SU-DHL-6 (cell line): ENCODE data around the gene ARHGAP5.

Experiments
- H2AFZ ChIP-seq: fragments of 200-600 bp; sonication (generic); 2 replicates; pipeline ENCODE4 v1.6.1; 2014; ENCODE audit warnings: low read depth, mild to moderate bottlenecking, moderate library complexity, mixed read lengths, antibody characterized with exemption, low read length; ENCODE audit not compliant: severe bottlenecking
- H3F3A ChIP-seq: fragments of 200-600 bp; shearing (Covaris generic); 2 replicates; pipeline ENCODE4 v1.6.0; 2016; ENCODE audit warnings: antibody characterized with exemption, mild to moderate bottlenecking; ENCODE audit not compliant: insufficient read depth
- H3K27ac ChIP-seq: fragments of 200-600 bp; sonication (generic); 2 replicates; pipeline ENCODE4 v1.5.1; 2016; ENCODE audit warnings: low read depth, mild to moderate bottlenecking, low read length, moderate library complexity, mixed read lengths
- H3K27me3 ChIP-seq: fragments of 200-600 bp; sonication (generic), shearing (Covaris generic); 2 replicates; pipeline ENCODE4 v1.6.0; 2014; ENCODE audit warnings: mild to moderate bottlenecking, low read length
- H3K36me3 ChIP-seq: fragments of 200-600 bp; sonication (generic); 2 replicates; pipeline ENCODE4 v1.6.1; 2014; ENCODE audit warnings: mild to moderate bottlenecking, low read length, mixed read lengths
- H3K4me2 ChIP-seq: fragments of 300-600, 200-600 bp; shearing (Covaris generic), sonication (generic); 2 replicates; pipeline ENCODE4 v1.6.0; 2014; ENCODE audit warnings: low read length, low read depth, mild to moderate bottlenecking; ENCODE audit not compliant: poor library complexity, severe bottlenecking
- H3K4me3 ChIP-seq: fragments of 200-600 bp; sonication (generic); 2 replicates; pipeline ENCODE4 v1.5.1; 2014; ENCODE audit warnings: antibody characterized with exemption, low read length, mild to moderate bottlenecking, mixed read lengths; ENCODE audit not compliant: insufficient read depth, poor library complexity, severe bottlenecking
- H3K79me2 ChIP-seq: fragments of 200-600 bp; sonication (generic); 2 replicates; pipeline ENCODE4 v1.6.1; 2014; ENCODE audit warnings: mild to moderate bottlenecking, low read length, moderate library complexity; ENCODE audit not compliant: insufficient read depth
- H3K9ac ChIP-seq: fragments of 200-600 bp; sonication (generic); 2 replicates; pipeline ENCODE4 v1.7.0; 2014; ENCODE audit warnings: mild to moderate bottlenecking, low read length
- H3K9me2 ChIP-seq: fragments of 200-600 bp; sonication (generic); replicated peaks from 2 replicates; pipeline ENCODE4 v1.6.1; 2014; ENCODE audit warnings: low read length; ENCODE audit not compliant: insufficient read depth
- H3K9me3 ChIP-seq: fragments of 200-600 bp; sonication (generic); 2 replicates; pipeline ENCODE4 v1.6.1; 2014; ENCODE audit warnings: low read length, mixed read lengths; ENCODE audit not compliant: insufficient read depth
- H4K20me1 ChIP-seq: fragments of 200-600 bp; sonication (generic); 2 replicates; pipeline ENCODE4 v1.6.1; 2014; ENCODE audit warnings: low read depth, mild to moderate bottlenecking, antibody characterized with exemption, low read length, moderate library complexity, mixed read lengths
- CTCF ChIP-seq: fragments of 200-600 bp; sonication (generic); IDR thresholded peaks from one replicate; pipeline ENCODE4 v1.5.1; 2017; ENCODE audit warnings: antibody characterized with exemption, mild to moderate bottlenecking, low read length, moderate library complexity; ENCODE audit not compliant: insufficient read depth, poor library complexity, severe bottlenecking
- EZH2phosphoT487 ChIP-seq: fragments of 200-600 bp; sonication (generic), shearing (Covaris generic); conservative IDR thresholded peaks from 2 replicates; pipeline ENCODE4 v1.6.1; 2018; ENCODE audit warnings: mild to moderate bottlenecking, antibody characterized with exemption, low read length, moderate library complexity, mixed read lengths

Gene ARHGAP5

DNA sequence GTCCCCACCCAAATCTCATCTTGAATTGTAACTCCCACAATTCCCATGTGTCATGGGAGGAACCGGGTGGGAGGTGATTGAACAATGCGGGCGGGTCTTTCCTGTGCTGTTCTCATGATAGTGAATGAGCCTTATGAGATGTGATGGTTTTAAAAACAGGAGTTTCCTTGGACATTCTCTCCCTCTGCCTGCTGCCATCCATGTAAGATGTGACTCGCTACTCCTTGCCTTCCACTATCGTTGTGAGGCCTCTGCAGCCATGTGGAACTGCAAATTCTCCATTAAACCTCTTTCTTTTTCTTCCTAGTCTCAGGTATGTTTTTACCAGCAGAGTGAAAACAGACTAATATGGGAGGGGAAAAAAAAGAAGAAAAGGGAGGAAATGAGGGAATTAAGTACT is 22.6 kb upstream of the ARHGAP5 start:
- Histone ChIP-seq H3K79me2 (no peaks in the 10 kb centered on the region), H2AFZ (no peak overlapping the region), H3F3A (no peaks in the 10 kb centered on the region), H3K4me3 (no peak overlapping the region), H3K36me3 (no peaks in the 10 kb centered on the region), H3K9me2 (no peaks in the 10 kb centered on the region), H4K20me1 (no peaks in the 10 kb centered on the region), H3K27ac (no peak overlapping the region), H3K9ac (no peak overlapping the region), H3K27me3 (no peaks in the 10 kb centered on the region; the same call in 1 of the 2 replicates), H3K9me3 (no peaks in the 10 kb centered on the region), H3K4me2 (no peak overlapping the region)
- TF ChIP-seq EZH2phosphoT487 = no peak
- no peak for TF ChIP-seq CTCF

DNA sequence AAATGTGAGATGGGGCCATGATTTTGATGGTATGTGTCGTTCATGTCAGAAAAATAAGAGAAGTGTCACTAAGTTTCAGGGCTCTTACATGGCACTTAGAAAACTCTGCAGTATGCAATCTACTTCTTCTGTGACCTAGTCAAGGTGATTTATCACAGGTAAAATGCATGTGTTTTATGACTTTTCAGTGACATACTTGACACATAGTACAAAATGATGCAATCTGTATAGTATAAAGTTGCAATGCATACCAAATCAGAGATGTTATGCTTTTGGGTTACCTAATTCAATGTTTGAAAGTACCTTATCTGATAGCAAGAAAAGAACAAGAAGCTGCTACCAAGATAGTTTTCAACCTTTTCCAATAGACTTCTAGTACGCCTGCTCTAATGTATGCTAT is 21.9 kb upstream of the ARHGAP5 start:
- Histone ChIP-seq H2AFZ (no peak overlapping the region), H3F3A (no peaks in the 10 kb centered on the region), H3K79me2 (no peaks in the 10 kb centered on the region), H3K9me3 (no peaks in the 10 kb centered on the region), H3K4me3 (no peak overlapping the region), H3K4me2 (no peak overlapping the region), H3K27me3 (no peaks in the 10 kb centered on the region; the same call in 1 of the 2 replicates), H3K9ac (no peak overlapping the region), H3K27ac (no peak overlapping the region), H3K9me2 (no peaks in the 10 kb centered on the region), H4K20me1 (no peaks in the 10 kb centered on the region), H3K36me3 (no peaks in the 10 kb centered on the region)
- TF ChIP-seq CTCF (no peak), EZH2phosphoT487 (no peak)

- H3K4me2 ChIP-seq = no peak overlapping the region
- H4K20me1 ChIP-seq = no peaks in the 10 kb centered on the region
- H3F3A ChIP-seq = no peaks in the 10 kb centered on the region
- no peaks in the 10 kb centered on the region for H3K36me3 ChIP-seq
- no peak overlapping the region for H3K27ac ChIP-seq
- H3K4me3 ChIP-seq = no peak overlapping the region
- no peaks in the 10 kb centered on the region; the same call in 1 of the 2 replicates for H3K27me3 ChIP-seq
- H3K79me2 ChIP-seq = no peaks in the 10 kb centered on the region
- no peaks in the 10 kb centered on the region for H3K9me3 ChIP-seq
- H2AFZ ChIP-seq = no peak overlapping the region
- H3K9me2 ChIP-seq = no peaks in the 10 kb centered on the region
- TF ChIP-seq EZH2phosphoT487 (no peak), CTCF (no peak)
- H3K9ac ChIP-seq = no peak overlapping the region
Observed at GRCh38 chr14:32059702-32060101, 17.4 kb upstream of the ARHGAP5 start.

GRCh38 chr14:32064931-32065330 is 12.2 kb upstream of the ARHGAP5 start:
- no peak overlapping the region for H3K4me3 ChIP-seq
- no peaks in the 10 kb centered on the region for H3F3A ChIP-seq
- H3K9me2 ChIP-seq = no peaks in the 10 kb centered on the region
- no peaks in the 10 kb centered on the region for H3K79me2 ChIP-seq
- no peak overlapping the region for H3K4me2 ChIP-seq
- no peak overlapping the region for H2AFZ ChIP-seq
- H3K36me3 ChIP-seq = no peaks in the 10 kb centered on the region
- H3K9ac ChIP-seq = no peak overlapping the region
- H3K27me3 ChIP-seq = no peaks in the 10 kb centered on the region
- no peaks in the 10 kb centered on the region for H3K9me3 ChIP-seq
- H3K27ac ChIP-seq = no peak overlapping the region
- no peak for TF ChIP-seq CTCF
- TF ChIP-seq EZH2phosphoT487 = no peak
- H4K20me1 ChIP-seq = no peaks in the 10 kb centered on the region
